Spleen (tissue), 7 donors: ENCODE results near the gene KRTAP9-7.

Experiments used
- POLR2A ChIP-seq, 3 donors: fragments of 450-650 bp; IDR thresholded peaks; one replicate each; pipeline ENCODE4 v1.5.1; 2017; ENCODE audit warnings: antibody characterized with exemption in 3 of 3, mild to moderate bottlenecking in 1 of 3
- TF ChIP-seq, protein P1 (sequence below), 11 experiments: fragments of 200-600 bp in 7 of 11; fragments of 450-650 bp in 4 of 11; sonication (generic) in 4 of 11; IDR thresholded peaks in 8 of 11; conservative IDR thresholded peaks in 3 of 11; 1 replicate in 7 of 11; 2 replicates in 4 of 11; pipeline versions ENCODE4 v1.4.0 to v1.8.0; 2016 to 2021; ENCODE audit warnings: antibody characterized with exemption in 11 of 11, inconsistent platforms in 4 of 11, mild to moderate bottlenecking in 1 of 11
- donor health status: DM: no; HTN: no; CAD: no; lungs with moderate emphysema.
- donor health status: DM: no; HTN: no; CAD: no.
- donor health status: DM: no; HTN: no; CAD: no.

DNA sequence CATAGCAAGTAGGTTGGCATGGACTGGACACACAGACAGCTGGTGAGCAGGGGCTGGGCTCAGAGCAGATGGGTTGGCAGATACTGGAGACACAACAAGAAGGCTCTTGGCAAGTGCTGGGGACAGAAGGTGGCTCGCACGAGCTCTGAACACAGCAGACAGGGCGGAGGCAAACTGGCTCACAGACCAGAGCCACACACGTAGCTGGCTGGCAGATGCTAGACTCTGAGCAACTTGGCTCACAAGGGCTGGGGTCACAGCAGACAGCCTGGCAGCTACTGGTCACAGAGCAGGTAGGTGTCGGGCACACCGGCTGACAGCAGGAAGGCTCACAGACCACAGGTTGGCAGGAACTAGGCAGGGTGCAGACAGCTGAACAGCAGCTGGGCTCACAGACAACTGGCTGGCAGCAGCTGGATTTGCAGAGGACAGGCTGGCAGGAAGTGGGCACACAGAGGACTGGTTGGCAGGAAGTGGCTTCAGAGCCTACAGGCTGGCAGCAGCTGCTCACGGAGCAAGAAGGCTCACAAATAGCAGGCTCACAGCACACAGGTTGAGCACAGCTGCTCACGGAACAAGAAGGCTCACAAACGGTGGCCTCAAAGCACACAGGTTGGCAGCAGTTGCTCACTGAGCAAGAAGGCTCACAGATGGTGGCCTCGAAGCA is 32.9 kb downstream of the KRTAP9-7 start:
- peak in 1 of 3 donors; percentile 54 for TF ChIP-seq POLR2A (IDR thresholded peaks at IDR 0.05)
- TF ChIP-seq, protein P1, sequence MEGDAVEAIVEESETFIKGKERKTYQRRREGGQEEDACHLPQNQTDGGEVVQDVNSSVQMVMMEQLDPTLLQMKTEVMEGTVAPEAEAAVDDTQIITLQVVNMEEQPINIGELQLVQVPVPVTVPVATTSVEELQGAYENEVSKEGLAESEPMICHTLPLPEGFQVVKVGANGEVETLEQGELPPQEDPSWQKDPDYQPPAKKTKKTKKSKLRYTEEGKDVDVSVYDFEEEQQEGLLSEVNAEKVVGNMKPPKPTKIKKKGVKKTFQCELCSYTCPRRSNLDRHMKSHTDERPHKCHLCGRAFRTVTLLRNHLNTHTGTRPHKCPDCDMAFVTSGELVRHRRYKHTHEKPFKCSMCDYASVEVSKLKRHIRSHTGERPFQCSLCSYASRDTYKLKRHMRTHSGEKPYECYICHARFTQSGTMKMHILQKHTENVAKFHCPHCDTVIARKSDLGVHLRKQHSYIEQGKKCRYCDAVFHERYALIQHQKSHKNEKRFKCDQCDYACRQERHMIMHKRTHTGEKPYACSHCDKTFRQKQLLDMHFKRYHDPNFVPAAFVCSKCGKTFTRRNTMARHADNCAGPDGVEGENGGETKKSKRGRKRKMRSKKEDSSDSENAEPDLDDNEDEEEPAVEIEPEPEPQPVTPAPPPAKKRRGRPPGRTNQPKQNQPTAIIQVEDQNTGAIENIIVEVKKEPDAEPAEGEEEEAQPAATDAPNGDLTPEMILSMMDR (IDR thresholded peaks at IDR 0.05 in 8 of 11, conservative IDR thresholded peaks at IDR 0.05 in 3 of 11): no peak
